Panc1 (cell line): ENCODE results near the gene AGBL1. TPM values are rescaled to one million over a fixed set of nuclear protein-coding genes. Genes with fewer than 3 reads are reported as not detected.

ENCODE experiments used
- ATAC-seq: fragments of 200-7000 bp; cut with Tn5 transposase; 2 replicates; pipeline ENCODE4 v1.9.1; 2020; ENCODE audit warnings: mild to moderate bottlenecking, moderate library complexity
- BruUV-seq: library from RNA; stranded (reverse); fragments of 400-500 nt; replicated peaks from 2 replicates; lab custom pipeline; 2021; lab: Mats Ljungman, UMichigan
- CTCF ChIA-PET: fragments of 300-600 bp; sonication (Branson Sonifier 250); formaldehyde crosslinking; loops from one replicate; lab custom pipeline; 2022; ENCODE audit warnings: antibody characterized with exemption; lab: Charles Lee
- POLR2A ChIA-PET: fragments of 300-600 bp; sonication (Branson Sonifier 250); formaldehyde crosslinking; loops from one replicate; lab custom pipeline; 2022; ENCODE audit warnings: antibody characterized with exemption; lab: Charles Lee
- DNase-seq: peaks from one replicate; pipeline ENCODE4 v3.0.0-alpha.2; 2010; ENCODE audit warnings: low read depth, low spot score
- H3K27ac ChIP-seq: 2 replicates; pipeline ENCODE4 v1.5.1; 2011; ENCODE audit warnings: mild to moderate bottlenecking, low read length, inconsistent platforms
- H3K27me3 ChIP-seq: fragments of 200-500 bp; sonication (Bioruptor generic); 2 replicates; pipeline ENCODE4 v1.6.0; 2014; ENCODE audit warnings: low read length, inconsistent platforms; ENCODE audit not compliant: control insufficient read depth, insufficient read depth
- H3K36me3 ChIP-seq: fragments of 200-500 bp; sonication (Bioruptor generic); 2 replicates; pipeline ENCODE4 v1.5.1; 2014; ENCODE audit warnings: inconsistent platforms, mild to moderate bottlenecking, low read length, moderate library complexity; ENCODE audit not compliant: control insufficient read depth, insufficient read depth
- H3K4me1 ChIP-seq: 2 replicates; pipeline ENCODE4 v1.5.1; 2011; ENCODE audit warnings: inconsistent platforms, mild to moderate bottlenecking, low read length, moderate library complexity; ENCODE audit not compliant: control insufficient read depth, insufficient read depth
- H3K4me3 ChIP-seq, 2 experiments: 2 replicates each; pipeline ENCODE4 v1.5.1; 2011 to 2012; ENCODE audit warnings: low read depth in 2 of 2, low read length in 2 of 2, mild to moderate bottlenecking in 2 of 2, inconsistent platforms in 1 of 2, moderate library complexity in 1 of 2
- H3K9me3 ChIP-seq: fragments of 200-500 bp; sonication (Bioruptor generic); 2 replicates; pipeline ENCODE4 v1.5.1; 2014; ENCODE audit warnings: low read depth, mild to moderate bottlenecking, inconsistent platforms, low read length, moderate library complexity; ENCODE audit not compliant: control insufficient read depth, insufficient read depth
- POLR2AphosphoS5 ChIP-seq: IDR thresholded peaks from 2 replicates; pipeline ENCODE4 v1.6.1; 2012; ENCODE audit warnings: mild to moderate bottlenecking, low read depth, low read length, moderate library complexity
- REST ChIP-seq, 2 experiments: IDR thresholded peaks; 2 replicates each; pipeline ENCODE4 v1.6.1; 2011 to 2012; ENCODE audit warnings: low read depth in 2 of 2, control low read depth in 1 of 2, low read length in 1 of 2, mild to moderate bottlenecking in 1 of 2, moderate library complexity in 1 of 2; ENCODE audit not compliant: insufficient read depth in 1 of 2
- SIN3A ChIP-seq: IDR thresholded peaks from 2 replicates; pipeline ENCODE4 v1.6.1; 2012; ENCODE audit warnings: low read depth, mild to moderate bottlenecking, low read length, moderate library complexity, borderline replicate concordance; ENCODE audit not compliant: insufficient read depth
- TCF7L2 ChIP-seq: IDR thresholded peaks from 2 replicates; pipeline ENCODE4 v1.6.1; 2011; ENCODE audit warnings: mild to moderate bottlenecking, low read depth, low read length, inconsistent platforms
- in situ Hi-C: cut with HindIII; loops from 2 replicates; pipeline ENCODE4 v1.10.0; 2016; ENCODE audit warnings: low sequenced_read_pairs, low pct_unique_long_range_greater_than_20kb
- intact Hi-C: fragments of 100-400 bp; cut with micrococcal nuclease; formaldehyde crosslinking; loops from one replicate; pipeline ENCODE4 v1.10.0; 2022; ENCODE audit not compliant: unreplicated experiment
- total RNA-seq: library from RNA; stranded (reverse); gene quantifications from one replicate; pipeline ENCODE4 v1.2.1, GENCODE V29; 2021; ENCODE audit not compliant: unreplicated experiment
- TF ChIP-seq, protein P1 (sequence below): fragments of 450-650 bp; IDR thresholded peaks from 2 replicates; pipeline ENCODE4 v1.5.1; 2017; ENCODE audit warnings: mild to moderate bottlenecking

The AGBL1 gene
- total RNA-seq, 1 experiment from 2014 or later = not detected

- Histone ChIP-seq H3K27me3 (no peaks in the 10 kb centered on the region), H3K9me3 (no peaks in the 10 kb centered on the region), H3K36me3 (no peaks in the 10 kb centered on the region), H3K4me1 (no peaks in the 10 kb centered on the region), H3K27ac (no peak overlapping the region), H3K4me3 (no peak overlapping the region)
- ChIA-PET CTCF (no interaction called here), POLR2A (no interaction called here)
- TF ChIP-seq TCF7L2 (no peak), POLR2AphosphoS5 (no peak), SIN3A (no peak), REST (IDR thresholded peaks at IDR 0.05; ENCODE audit: insufficient read depth in 1 of 2, low read depth in 2 of 2, low read length in 1 of 2) (no peak)
- TF ChIP-seq, protein P1, sequence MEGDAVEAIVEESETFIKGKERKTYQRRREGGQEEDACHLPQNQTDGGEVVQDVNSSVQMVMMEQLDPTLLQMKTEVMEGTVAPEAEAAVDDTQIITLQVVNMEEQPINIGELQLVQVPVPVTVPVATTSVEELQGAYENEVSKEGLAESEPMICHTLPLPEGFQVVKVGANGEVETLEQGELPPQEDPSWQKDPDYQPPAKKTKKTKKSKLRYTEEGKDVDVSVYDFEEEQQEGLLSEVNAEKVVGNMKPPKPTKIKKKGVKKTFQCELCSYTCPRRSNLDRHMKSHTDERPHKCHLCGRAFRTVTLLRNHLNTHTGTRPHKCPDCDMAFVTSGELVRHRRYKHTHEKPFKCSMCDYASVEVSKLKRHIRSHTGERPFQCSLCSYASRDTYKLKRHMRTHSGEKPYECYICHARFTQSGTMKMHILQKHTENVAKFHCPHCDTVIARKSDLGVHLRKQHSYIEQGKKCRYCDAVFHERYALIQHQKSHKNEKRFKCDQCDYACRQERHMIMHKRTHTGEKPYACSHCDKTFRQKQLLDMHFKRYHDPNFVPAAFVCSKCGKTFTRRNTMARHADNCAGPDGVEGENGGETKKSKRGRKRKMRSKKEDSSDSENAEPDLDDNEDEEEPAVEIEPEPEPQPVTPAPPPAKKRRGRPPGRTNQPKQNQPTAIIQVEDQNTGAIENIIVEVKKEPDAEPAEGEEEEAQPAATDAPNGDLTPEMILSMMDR = no peak
- intact Hi-C loops (no loop called here), in situ Hi-C loops (no loop called here)
- ATAC-seq (no peak), DNase-seq (no peak)
- BruUV-seq = no TSS peak
Observed at GRCh38 chr15:86087808-86088207, 8.1 kb downstream of the AGBL1 start.

- ATAC-seq = no peak
- DNase-seq = no peak
- in situ Hi-C loops = no loop called here
- no peak overlapping the region for H3K27ac ChIP-seq
- H3K27me3 ChIP-seq = no peaks in the 10 kb centered on the region
- no peaks in the 10 kb centered on the region for H3K9me3 ChIP-seq
- BruUV-seq = no TSS peak
- intact Hi-C loops = no loop called here
- no peaks in the 10 kb centered on the region for H3K36me3 ChIP-seq
- H3K4me3 ChIP-seq = no peak overlapping the region
- CTCF ChIA-PET = no interaction called here
- POLR2A ChIA-PET = no interaction called here
- H3K4me1 ChIP-seq = no peaks in the 10 kb centered on the region
- TF ChIP-seq SIN3A = no peak
- TF ChIP-seq REST (IDR thresholded peaks at IDR 0.05; ENCODE audit: insufficient read depth in 1 of 2, low read depth in 2 of 2, low read length in 1 of 2) = no peak
- TF ChIP-seq, protein P1 = no peak
- TF ChIP-seq TCF7L2 = no peak
- no peak for TF ChIP-seq POLR2AphosphoS5
Observed at GRCh38 chr15:86089422-86089821, 9.8 kb downstream of the AGBL1 start.
